GM23248 (cell line): ENCODE data around the gene SLC36A3. TPM values are rescaled to one million over a fixed set of nuclear protein-coding genes. Genes with fewer than 3 reads are reported as not detected.

ENCODE experiments used
- DNase-seq: peaks from one replicate; pipeline ENCODE4 v3.0.0-alpha.2; 2015
- H2AFZ ChIP-seq: fragments of 200-600 bp; sonication (generic); 2 replicates; pipeline ENCODE4 v1.6.1; 2016; ENCODE audit warnings: antibody characterized with exemption
- H3F3A ChIP-seq: fragments of 200-600 bp; sonication (generic); 2 replicates; pipeline ENCODE4 v1.6.1; 2016; ENCODE audit warnings: mild to moderate bottlenecking, antibody characterized with exemption, mixed run types; ENCODE audit not compliant: insufficient read depth
- H3K27ac ChIP-seq: fragments of 200-600 bp; sonication (generic); 2 replicates; pipeline ENCODE4 v1.5.1; 2016; ENCODE audit warnings: mild to moderate bottlenecking
- H3K27me3 ChIP-seq: fragments of 200-600 bp; sonication (generic); replicated peaks from 2 replicates; pipeline ENCODE4 v1.6.1; 2016; ENCODE audit warnings: mild to moderate bottlenecking; ENCODE audit not compliant: insufficient read depth
- H3K36me3 ChIP-seq: fragments of 200-600 bp; sonication (generic); 2 replicates; pipeline ENCODE4 v1.6.1; 2016; ENCODE audit warnings: low read depth, mild to moderate bottlenecking
- H3K4me1 ChIP-seq: fragments of 200-600 bp; sonication (generic); 2 replicates; pipeline ENCODE4 v1.6.1; 2016; ENCODE audit warnings: mild to moderate bottlenecking; ENCODE audit not compliant: insufficient read depth
- H3K4me2 ChIP-seq: fragments of 200-600 bp; sonication (generic); one replicate; pipeline ENCODE4 v1.6.1; 2016; ENCODE audit warnings: mild to moderate bottlenecking; ENCODE audit not compliant: unreplicated experiment
- H3K4me3 ChIP-seq: fragments of 200-600 bp; sonication (generic); 2 replicates; pipeline ENCODE4 v1.5.1; 2016; ENCODE audit warnings: mild to moderate bottlenecking
- H3K79me2 ChIP-seq: fragments of 200-600 bp; sonication (generic); 2 replicates; pipeline ENCODE4 v1.6.1; 2016; ENCODE audit warnings: mild to moderate bottlenecking; ENCODE audit not compliant: insufficient read depth
- H3K9ac ChIP-seq: fragments of 200-600 bp; sonication (generic); 2 replicates; pipeline ENCODE4 v1.6.1; 2016; ENCODE audit warnings: mild to moderate bottlenecking
- H3K9me2 ChIP-seq: fragments of 200-600 bp; sonication (generic); 2 replicates; pipeline ENCODE4 v1.6.1; 2016; ENCODE audit warnings: mixed run types, mild to moderate bottlenecking, moderate library complexity; ENCODE audit not compliant: insufficient read depth
- H3K9me3 ChIP-seq: fragments of 200-600 bp; sonication (generic); one replicate; pipeline ENCODE4 v1.6.1; 2017; ENCODE audit warnings: low read depth
- H4K20me1 ChIP-seq: fragments of 200-600 bp; sonication (generic); 2 replicates; pipeline ENCODE4 v1.6.0; 2016; ENCODE audit not compliant: insufficient read depth
- EZH2 ChIP-seq: fragments of 200-600 bp; sonication (generic); IDR thresholded peaks from 2 replicates; pipeline ENCODE4 v1.6.1; 2018; ENCODE audit warnings: antibody characterized with exemption, mild to moderate bottlenecking; ENCODE audit not compliant: insufficient read depth, poor library complexity, severe bottlenecking
- EZH2phosphoT487 ChIP-seq: fragments of 200-600 bp; sonication (generic); IDR thresholded peaks from 2 replicates; pipeline ENCODE4 v1.6.1; 2018; ENCODE audit warnings: antibody characterized with exemption, moderate library complexity, mild to moderate bottlenecking, low read depth; ENCODE audit not compliant: insufficient read depth
- WGBS, 2 experiments: methylation state at CpG; one replicate each; pipeline ENCODE4 v1.1.6; 2015 to 2017; ENCODE audit warnings: low lambda C conversion rate in 2 of 2, low coverage in 1 of 2; ENCODE audit errors: missing lambda C conversion rate in 2 of 2; 5-methylcytosine and 5-hydroxymethylcytosine counted together
- in situ Hi-C: fragments of 300-500 bp; cut with MboI; formaldehyde crosslinking; loops from 2 replicates; pipeline ENCODE4 v1.15.0; 2020
- polyA plus RNA-seq: library from polyadenylated mRNA; unstranded; fragments of >200 nt; fragmentation: Nextera tagmentation; extraction: Ambion mirVana; gene quantifications from 2 replicates; pipeline ENCODE4 v1.2.1, GENCODE V29; 2016
- total RNA-seq: library from RNA; depleted of rRNA; stranded (reverse); fragments of >200 nt; shearing (Covaris generic); gene quantifications from 2 replicates; pipeline ENCODE4 v1.2.3, GENCODE V29; 2014

Gene SLC36A3
- total and polyA plus RNA-seq, 2 experiments from 2014 or later: not detected

GRCh38 chr5:151254556-151254955 lies 49.0 kb downstream of the SLC36A3 start:
- Histone ChIP-seq H4K20me1 (no peaks in the 10 kb centered on the region), H3F3A (0 out of 2 replicates have a peak, but pooled peaks cover 3% of the 10 kb centered on the region), H3K79me2 (peaks cover 10% of the 10 kb centered on the region; the same call in 1 of the 2 replicates), H3K36me3 (no peaks in the 10 kb centered on the region), H3K9me2 (no peaks in the 10 kb centered on the region), H3K9ac (no peak overlapping the region), H3K4me2 (no peak overlapping the region), H3K9me3 (no peaks in the 10 kb centered on the region), H3K4me1 (peaks cover 15% of the 10 kb centered on the region), H3K4me3 (no peak overlapping the region), H3K27me3 (no peaks in the 10 kb centered on the region), H2AFZ (no peak overlapping the region), H3K27ac (no peak overlapping the region)
- no peak for DNase-seq
- WGBS, 2 experiments: 52 to 78% methylated on average over 1 of the region's 1 CpG
- in situ Hi-C loops: no loop called here
- no peak for TF ChIP-seq EZH2
- no peak for TF ChIP-seq EZH2phosphoT487

GRCh38 chr5:151253605-151253950 lies 50.0 kb downstream of the SLC36A3 start:
- WGBS, 2 experiments: 14 to 17% methylated on average over 5 of the region's 5 CpGs

GRCh38 chr5:151252762-151253604 lies 50.6 kb downstream of the SLC36A3 start, which contains the start of gene GM2A:
Gene GM2A, plus strand, starts transcription at chr5:151253185. Its CDS starts 32 bp downstream, at chr5:151253217.
- Histone ChIP-seq H4K20me1 (no peaks in the 10 kb centered on the region), H3K9ac (peak within 1 kb of the TSS; percentile 86), H3K27me3 (no peaks in the 10 kb centered on the region), H3K36me3 (no peaks in the 10 kb centered on the region), H3K4me2 (peak within 1 kb of the TSS; percentile 100), H3K9me2 (no peaks in the 10 kb centered on the region), H2AFZ (peak within 1 kb of the TSS; percentile 100), H3K9me3 (no peaks in the 10 kb centered on the region), H3K4me3 (peak within 1 kb of the TSS; percentile 99), H3K27ac (peak within 1 kb of the TSS; percentile 48), H3K4me1 (peaks cover 11% of the 10 kb centered on the region), H3K79me2 (peaks cover 10% of the 10 kb centered on the region; the same call in 1 of the 2 replicates), H3F3A (0 out of 2 replicates have a peak, but pooled peaks cover 3% of the 10 kb centered on the region)
- DNase-seq: peak; percentile 100
- TF ChIP-seq EZH2phosphoT487 (no peak), EZH2 (no peak)
- in situ Hi-C loops: no loop called here
- WGBS, 2 experiments: 1% methylated on average over 35 to 52 of the region's 52 CpGs

More at GRCh38 chr5:151253605-151253950, 50.0 kb downstream of the SLC36A3 start:
- H3K4me1 ChIP-seq: peaks cover 15% of the 10 kb centered on the region
- no peaks in the 10 kb centered on the region for H3K9me3 ChIP-seq
- 0 out of 2 replicates have a peak, but pooled peaks cover 3% of the 10 kb centered on the region for H3F3A ChIP-seq
- peak overlapping the region; percentile 100 for H2AFZ ChIP-seq
- H3K27ac ChIP-seq: no peak overlapping the region
- in situ Hi-C loops: no loop called here
- H3K27me3 ChIP-seq: no peaks in the 10 kb centered on the region
- peak overlapping the region; percentile 100 for H3K4me2 ChIP-seq
- H3K4me3 ChIP-seq: peak overlapping the region; percentile 99
- DNase-seq: no peak
- no peak for TF ChIP-seq EZH2
- TF ChIP-seq EZH2phosphoT487: no peak
- H3K9ac ChIP-seq: peak overlapping the region; percentile 86
- H3K36me3 ChIP-seq: no peaks in the 10 kb centered on the region
- no peaks in the 10 kb centered on the region for H3K9me2 ChIP-seq
- peaks cover 10% of the 10 kb centered on the region; the same call in 1 of the 2 replicates for H3K79me2 ChIP-seq
- no peaks in the 10 kb centered on the region for H4K20me1 ChIP-seq

- no peak overlapping the region for H3K4me3 ChIP-seq
- no peaks in the 10 kb centered on the region for H4K20me1 ChIP-seq
- WGBS, 2 experiments: 93 to 95% methylated on average over 4 of the region's 4 CpGs
- in situ Hi-C loops: no loop called here
- H3K9me2 ChIP-seq: no peaks in the 10 kb centered on the region
- H3K9me3 ChIP-seq: no peaks in the 10 kb centered on the region
- DNase-seq: no peak
- no peak overlapping the region for H3K9ac ChIP-seq
- 0 out of 2 replicates have a peak, but pooled peaks cover 6% of the 10 kb centered on the region for H3K27me3 ChIP-seq
- peaks cover 10% of the 10 kb centered on the region; the same call in 1 of the 2 replicates for H3K79me2 ChIP-seq
- H2AFZ ChIP-seq: peak overlapping the region; percentile 93; the same call in 1 of the 2 replicates
- no peak for TF ChIP-seq EZH2phosphoT487
- TF ChIP-seq EZH2: no peak
- no peaks in the 10 kb centered on the region for H3K36me3 ChIP-seq
- no peak overlapping the region for H3K27ac ChIP-seq
- H3F3A ChIP-seq: no peaks in the 10 kb centered on the region
- peaks cover 4% of the 10 kb centered on the region; the same call in 1 of the 2 replicates for H3K4me1 ChIP-seq
- H3K4me2 ChIP-seq: no peak overlapping the region
Observed at GRCh38 chr5:151251621-151252020, 51.9 kb downstream of the SLC36A3 start.
